ES-I3 (cell line): ENCODE results near the gene CCNB1IP1.
"Not testable (repeated sequence)": the region's sequence is repeated elsewhere in the genome, so short reads cannot be mapped to it uniquely, and the experiment has no call there.

Experiments used
- H3K36me3 ChIP-seq: 2 replicates; pipeline ENCODE4 v1.6.1; 2013; ENCODE audit warnings: mild to moderate bottlenecking, low read length, control low read depth, moderate library complexity; ENCODE audit not compliant: insufficient read depth
- H3K4me1 ChIP-seq: 2 replicates; pipeline ENCODE4 v1.6.1; 2013; ENCODE audit warnings: mild to moderate bottlenecking, control low read depth, low read length; ENCODE audit not compliant: insufficient read depth
- H3K9ac ChIP-seq: 2 replicates; pipeline ENCODE4 v1.6.1; 2013; ENCODE audit warnings: low read depth, mild to moderate bottlenecking, low read length, moderate library complexity
- H3K9me3 ChIP-seq: 2 replicates; pipeline ENCODE4 v1.6.1; 2013; ENCODE audit warnings: mild to moderate bottlenecking, low read length, moderate library complexity; ENCODE audit not compliant: control insufficient read depth, insufficient read depth

The CCNB1IP1 gene, protein sequence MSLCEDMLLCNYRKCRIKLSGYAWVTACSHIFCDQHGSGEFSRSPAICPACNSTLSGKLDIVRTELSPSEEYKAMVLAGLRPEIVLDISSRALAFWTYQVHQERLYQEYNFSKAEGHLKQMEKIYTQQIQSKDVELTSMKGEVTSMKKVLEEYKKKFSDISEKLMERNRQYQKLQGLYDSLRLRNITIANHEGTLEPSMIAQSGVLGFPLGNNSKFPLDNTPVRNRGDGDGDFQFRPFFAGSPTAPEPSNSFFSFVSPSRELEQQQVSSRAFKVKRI

DNA sequence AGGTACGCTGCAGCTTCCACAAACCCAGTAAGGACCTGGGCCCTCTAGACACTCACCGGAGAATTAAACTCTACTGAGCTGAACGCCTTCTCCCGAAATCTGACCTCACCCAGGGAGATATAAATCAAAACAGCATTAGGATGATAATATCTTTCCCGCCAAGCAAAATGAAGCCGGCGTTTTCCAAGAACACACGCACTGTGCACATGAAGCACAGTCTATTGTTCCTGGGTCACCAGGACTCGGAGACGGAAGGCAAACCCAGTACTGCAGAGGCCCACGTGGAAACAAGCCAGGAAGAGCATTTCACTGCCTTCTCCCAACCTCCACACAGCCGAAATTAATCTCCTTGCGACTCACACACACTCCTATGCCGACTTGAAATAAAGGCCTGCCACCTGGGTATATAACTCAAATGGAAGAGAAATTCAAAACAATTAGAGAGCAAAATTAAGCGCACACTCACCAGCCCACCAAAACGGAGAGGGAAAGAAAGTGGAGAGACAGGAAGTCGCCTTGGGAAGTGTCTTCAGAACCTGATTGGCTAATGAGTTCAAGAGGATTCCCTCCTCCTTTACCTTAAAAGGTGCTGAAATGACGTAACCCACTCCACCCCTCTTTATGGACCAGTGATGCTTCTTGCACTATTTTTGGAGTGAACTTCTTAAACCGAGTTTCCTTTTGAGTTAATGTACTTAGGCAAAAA lies at the start of gene CCNB1IP1:
CCNB1IP1 (minus strand) TSS at position 492 of the 706 bp plus-strand sequence. CDS start 16,756 bp downstream, outside the sequence.
- Histone ChIP-seq H3K9ac (peak within 1 kb of the TSS; percentile 99), H3K9me3 (no peaks in the 10 kb centered on the region)

DNA sequence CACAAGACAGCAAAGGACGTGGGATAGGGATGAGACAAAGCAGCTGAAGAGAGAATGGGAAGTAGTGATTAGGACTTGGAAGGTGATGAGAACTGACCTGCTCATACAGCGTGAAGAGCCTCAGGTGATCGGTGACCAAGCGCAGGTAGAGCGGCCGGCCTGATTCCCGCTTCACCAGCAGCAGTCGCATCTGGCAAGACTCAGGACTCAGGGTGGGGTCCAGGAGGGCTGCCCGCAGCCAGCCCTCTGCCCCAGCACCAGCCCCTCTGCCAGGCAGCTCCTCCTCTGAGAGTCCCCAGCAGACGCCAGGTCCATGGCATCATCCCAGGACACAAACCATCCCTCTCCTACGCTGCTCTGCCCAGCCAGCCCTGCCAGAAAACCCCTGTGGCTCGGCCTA lies 49.4 kb upstream of the CCNB1IP1 start:
- no peaks in the 10 kb centered on the region for H3K4me1 ChIP-seq
- peaks cover 19% of the 10 kb centered on the region for H3K36me3 ChIP-seq
- H3K9ac ChIP-seq = no peak overlapping the region
- no peaks in the 10 kb centered on the region for H3K9me3 ChIP-seq

More for the DNA sequence above, at the start of gene CCNB1IP1:
- H3K36me3 ChIP-seq = peaks cover 6% of the 10 kb centered on the region; the same call in 1 of the 2 replicates
- H3K4me1 ChIP-seq = peaks cover 6% of the 10 kb centered on the region

DNA sequence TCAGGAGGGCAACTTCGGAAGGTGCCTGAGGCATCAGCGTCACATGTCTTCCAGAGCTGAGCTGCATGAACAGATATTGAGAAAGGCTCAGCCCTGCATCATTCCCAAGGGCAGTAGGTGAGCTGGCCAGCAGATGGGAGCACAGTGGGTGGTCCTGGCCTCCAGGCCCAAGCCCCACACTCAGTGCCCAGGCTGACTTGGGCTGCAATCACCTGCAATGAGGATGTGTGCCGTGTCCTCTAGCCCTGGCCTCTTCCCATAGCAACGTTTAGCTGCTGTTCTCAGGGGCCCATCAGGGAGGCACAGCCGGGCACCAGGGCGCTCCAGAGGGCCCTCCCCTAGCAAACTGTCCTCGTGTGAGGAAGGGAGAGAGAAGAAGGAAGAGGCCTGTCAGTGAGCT lies 48.3 kb upstream of the CCNB1IP1 start:
- Histone ChIP-seq H3K9ac (no peak overlapping the region), H3K36me3 (peaks cover 19% of the 10 kb centered on the region), H3K4me1 (no peaks in the 10 kb centered on the region), H3K9me3 (no peaks in the 10 kb centered on the region)

DNA sequence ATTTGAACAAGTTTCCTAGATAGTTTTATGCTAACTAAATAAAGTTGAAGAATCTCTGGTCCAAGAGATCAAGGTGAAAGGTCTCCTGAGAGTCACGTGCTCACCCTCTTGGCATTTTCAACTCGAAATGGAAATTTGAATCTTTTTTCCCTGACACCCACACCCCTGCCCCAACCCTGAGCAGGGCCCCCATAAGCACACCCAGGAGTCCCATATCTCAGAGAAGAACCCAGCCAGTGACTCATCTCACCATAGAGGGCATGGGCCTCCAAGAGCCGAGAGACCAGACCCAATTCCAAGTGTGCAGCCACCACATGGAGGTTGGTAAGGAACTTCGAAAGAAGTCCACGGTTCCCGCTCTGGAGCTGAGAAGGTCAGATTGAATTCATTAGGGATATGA lies 47.6 kb upstream of the CCNB1IP1 start:
- no peaks in the 10 kb centered on the region for H3K4me1 ChIP-seq
- no peak overlapping the region for H3K9ac ChIP-seq
- peaks cover 14% of the 10 kb centered on the region for H3K36me3 ChIP-seq
- no peaks in the 10 kb centered on the region for H3K9me3 ChIP-seq

DNA sequence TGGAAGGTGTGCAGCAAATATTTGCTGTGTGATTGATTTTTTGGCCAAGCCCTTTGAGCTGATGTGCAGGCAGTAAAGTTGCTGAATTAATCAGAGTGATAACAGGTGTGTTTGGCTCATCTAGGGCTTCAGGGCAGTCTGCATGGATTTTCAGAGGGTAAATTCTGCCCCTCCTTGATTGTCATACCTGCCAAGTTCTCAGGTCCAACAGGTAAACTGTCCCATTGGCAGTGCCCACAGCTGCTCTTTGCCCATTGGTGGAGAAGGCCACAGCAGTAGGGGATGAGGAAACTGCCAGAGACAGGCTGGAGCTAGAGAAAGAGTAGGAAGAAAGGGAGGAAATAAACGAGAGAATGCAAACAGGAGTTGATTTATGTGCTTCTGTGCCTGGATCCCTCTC lies 46.7 kb upstream of the CCNB1IP1 start:
- Histone ChIP-seq H3K9me3 (no peaks in the 10 kb centered on the region), H3K9ac (no peak overlapping the region), H3K36me3 (peaks cover 14% of the 10 kb centered on the region), H3K4me1 (no peaks in the 10 kb centered on the region)

DNA sequence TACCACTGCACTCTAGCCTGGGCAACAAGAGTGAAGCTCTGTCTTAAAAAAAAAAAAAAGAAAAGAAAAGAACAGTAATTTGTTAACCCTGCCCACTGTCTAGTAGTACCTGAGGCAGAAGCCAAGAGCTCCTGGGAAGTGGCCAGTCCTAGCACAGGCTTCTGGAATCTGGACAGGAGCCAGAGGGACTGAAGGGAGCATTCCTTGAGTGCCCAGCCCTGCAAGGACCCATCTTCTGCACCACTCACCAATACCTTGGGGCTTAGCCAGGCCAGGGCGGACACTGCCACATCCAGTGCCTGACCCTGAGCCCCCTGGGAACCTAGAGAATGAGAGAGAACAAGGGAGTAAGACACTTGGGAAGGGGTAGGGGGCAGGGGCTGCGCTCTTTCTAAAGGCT lies 44.1 kb upstream of the CCNB1IP1 start:
- H3K4me1 ChIP-seq = no peaks in the 10 kb centered on the region
- no peaks in the 10 kb centered on the region for H3K9me3 ChIP-seq
- H3K36me3 ChIP-seq = peaks cover 16% of the 10 kb centered on the region
- no peak overlapping the region for H3K9ac ChIP-seq

DNA sequence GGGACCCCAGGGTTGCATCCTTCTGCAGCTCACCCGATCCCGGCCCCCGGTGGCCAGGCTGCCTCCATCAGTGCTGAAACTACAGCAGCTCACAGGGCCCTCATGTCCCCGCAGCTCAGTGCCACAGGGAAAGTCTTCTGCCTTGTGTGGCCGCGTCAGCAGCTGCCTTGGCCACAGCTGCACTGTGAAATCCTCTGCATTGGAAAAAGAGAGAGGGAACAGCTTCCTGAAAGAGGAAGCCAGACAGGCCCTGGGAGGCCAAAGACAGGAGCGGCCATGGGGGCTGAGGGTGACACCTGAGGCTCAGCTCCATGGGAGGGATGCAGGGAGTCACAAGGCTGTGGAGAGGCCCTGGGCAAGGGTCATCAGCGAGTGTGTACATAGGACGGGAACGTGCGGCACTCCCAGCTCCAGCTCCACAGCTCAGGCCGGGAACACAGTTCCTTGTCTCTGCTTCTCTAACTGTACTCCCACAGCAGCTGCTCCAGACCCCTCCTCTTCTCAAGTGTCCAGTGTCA lies 43.1 kb upstream of the CCNB1IP1 start:
- peaks cover 16% of the 10 kb centered on the region for H3K36me3 ChIP-seq
- H3K9ac ChIP-seq = no peak overlapping the region

DNA sequence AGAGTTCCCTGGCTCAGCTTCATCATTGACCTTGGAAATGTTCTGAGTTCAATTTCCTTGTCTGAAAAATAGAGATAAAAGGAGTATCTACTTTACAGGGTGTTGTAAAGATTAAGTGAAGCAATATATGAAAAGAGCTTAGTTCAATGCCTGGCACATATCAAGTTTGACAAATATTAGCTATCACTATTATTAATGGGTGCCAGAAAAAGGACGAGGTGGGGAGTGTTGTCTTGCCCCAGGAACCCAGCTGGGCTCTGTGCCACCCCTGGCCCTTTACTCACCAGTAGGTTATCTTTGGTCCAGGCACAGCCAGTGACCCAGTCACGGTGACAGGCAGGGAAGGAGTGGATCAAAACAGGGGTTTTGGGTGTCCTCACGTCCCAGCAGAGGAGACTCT lies 42.4 kb upstream of the CCNB1IP1 start:
- no peaks in the 10 kb centered on the region for H3K9me3 ChIP-seq
- no peaks in the 10 kb centered on the region for H3K4me1 ChIP-seq
- H3K36me3 ChIP-seq = peaks cover 16% of the 10 kb centered on the region
- no peak overlapping the region for H3K9ac ChIP-seq

More for the DNA sequence above, 43.1 kb upstream of the CCNB1IP1 start:
- Histone ChIP-seq H3K4me1 (no peaks in the 10 kb centered on the region), H3K9me3 (no peaks in the 10 kb centered on the region)

DNA sequence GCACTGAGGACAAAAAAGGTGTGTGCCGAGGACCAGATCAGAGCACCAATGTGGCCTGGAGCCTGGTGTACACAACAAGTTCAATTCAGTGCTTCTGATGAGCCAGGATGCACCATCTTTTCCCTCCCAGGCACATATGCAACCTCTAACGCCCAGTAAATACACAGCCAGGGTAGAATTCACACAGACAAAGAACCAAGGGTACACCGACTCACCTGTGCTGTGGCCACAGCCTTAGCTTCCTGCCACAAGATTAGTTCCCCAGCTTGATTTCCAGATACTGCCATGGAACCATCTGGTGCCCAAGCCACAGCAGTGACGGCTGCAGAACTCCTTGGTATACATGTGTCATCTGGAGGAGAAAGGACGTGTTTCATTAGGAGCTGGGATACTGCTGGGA lies 39.7 kb upstream of the CCNB1IP1 start:
- H3K9ac ChIP-seq = no peak overlapping the region
- H3K4me1 ChIP-seq = no peaks in the 10 kb centered on the region
- no peaks in the 10 kb centered on the region for H3K9me3 ChIP-seq
- peaks cover 6% of the 10 kb centered on the region for H3K36me3 ChIP-seq

DNA sequence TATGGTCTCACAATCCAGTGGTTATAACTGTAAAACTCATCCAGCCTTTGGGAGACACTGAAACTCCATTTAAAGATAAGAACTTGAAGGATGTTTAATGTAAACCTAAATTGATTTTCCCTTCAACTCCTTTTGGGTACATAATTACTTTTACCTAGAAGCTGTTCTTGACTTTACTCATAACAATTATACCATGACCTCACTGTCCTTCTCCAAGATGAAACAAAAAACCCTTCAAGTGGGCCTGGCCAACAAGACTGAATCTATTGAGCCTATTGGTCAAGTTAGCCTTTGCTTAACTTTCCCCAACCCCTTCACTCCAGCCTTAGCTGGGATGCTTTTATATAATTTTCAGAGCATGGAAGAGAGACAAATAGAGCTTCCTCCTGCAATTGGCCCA lies 32.8 kb upstream of the CCNB1IP1 start:
- H3K9me3 ChIP-seq = no peaks in the 10 kb centered on the region
- no peaks in the 10 kb centered on the region for H3K4me1 ChIP-seq
- H3K9ac ChIP-seq = no peak overlapping the region
- no peaks in the 10 kb centered on the region; the same call in 1 of the 2 replicates for H3K36me3 ChIP-seq

DNA sequence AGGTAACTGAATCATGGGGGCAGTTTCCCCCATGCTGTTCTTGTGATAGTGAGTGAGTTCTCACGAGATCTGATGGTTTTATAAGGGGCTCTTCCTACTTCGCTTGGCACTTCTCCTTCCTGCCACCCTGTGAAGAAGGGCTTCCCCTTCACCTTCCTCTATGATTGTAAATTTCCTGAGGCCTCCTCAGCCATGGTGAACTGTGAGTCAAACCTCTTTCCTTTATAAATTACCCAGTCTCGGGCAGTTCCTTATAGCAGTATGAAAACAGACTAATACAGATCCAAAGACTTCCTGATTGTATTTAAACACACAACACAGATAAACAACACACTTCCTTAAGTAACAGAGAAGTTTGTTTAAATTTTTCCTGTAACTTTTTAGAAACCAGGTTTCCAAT lies 25.4 kb upstream of the CCNB1IP1 start:
- not testable (repeated sequence) for H3K9ac ChIP-seq, H3K4me1 ChIP-seq, H3K9me3 ChIP-seq
- peaks cover 26% of the 10 kb centered on the region for H3K36me3 ChIP-seq

DNA sequence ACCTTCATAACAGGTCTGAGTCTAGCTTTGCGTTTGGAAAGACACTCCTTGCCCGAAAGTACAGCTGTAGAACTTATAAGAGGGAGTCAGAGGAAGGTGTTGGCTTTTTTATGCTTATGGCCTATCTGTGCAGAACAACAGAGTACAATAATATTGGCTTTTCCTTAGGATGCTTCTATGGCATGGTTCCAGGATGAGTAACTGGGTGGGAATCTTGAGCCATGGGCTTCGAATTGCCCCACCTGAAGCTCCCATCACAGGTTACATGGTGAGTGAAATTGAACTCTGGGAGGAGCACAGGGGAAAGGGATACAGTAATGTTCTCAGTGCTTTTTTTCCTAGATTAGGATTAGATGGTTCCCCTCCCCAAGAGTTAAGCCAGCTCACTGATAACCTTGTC lies 23.3 kb upstream of the CCNB1IP1 start:
- Histone ChIP-seq H3K9me3 (no peaks in the 10 kb centered on the region), H3K36me3 (peaks cover 34% of the 10 kb centered on the region), H3K9ac (no peak overlapping the region), H3K4me1 (no peaks in the 10 kb centered on the region)

DNA sequence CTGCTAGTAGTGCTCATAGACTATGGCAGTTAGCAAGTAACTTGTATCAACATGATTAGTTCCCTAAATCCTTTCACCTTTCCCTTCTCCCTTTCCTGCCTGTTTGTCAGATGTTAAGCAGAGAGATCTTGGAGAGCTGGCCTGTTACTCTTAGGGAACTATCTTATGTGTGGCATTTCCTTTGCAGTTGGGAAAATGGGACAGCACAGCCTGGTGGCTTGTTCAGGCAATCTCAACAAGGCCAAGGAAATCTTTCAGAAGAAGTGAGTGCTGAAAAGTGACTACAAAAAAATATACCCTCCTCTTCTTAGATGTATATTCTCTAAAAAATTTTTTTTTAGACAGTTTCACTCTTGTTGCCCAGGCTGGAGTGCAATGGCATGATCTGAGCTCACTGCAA lies 17.8 kb upstream of the CCNB1IP1 start:
- Histone ChIP-seq H3K4me1 (no peaks in the 10 kb centered on the region), H3K36me3 (peaks cover 16% of the 10 kb centered on the region), H3K9ac (no peak overlapping the region), H3K9me3 (no peaks in the 10 kb centered on the region)

DNA sequence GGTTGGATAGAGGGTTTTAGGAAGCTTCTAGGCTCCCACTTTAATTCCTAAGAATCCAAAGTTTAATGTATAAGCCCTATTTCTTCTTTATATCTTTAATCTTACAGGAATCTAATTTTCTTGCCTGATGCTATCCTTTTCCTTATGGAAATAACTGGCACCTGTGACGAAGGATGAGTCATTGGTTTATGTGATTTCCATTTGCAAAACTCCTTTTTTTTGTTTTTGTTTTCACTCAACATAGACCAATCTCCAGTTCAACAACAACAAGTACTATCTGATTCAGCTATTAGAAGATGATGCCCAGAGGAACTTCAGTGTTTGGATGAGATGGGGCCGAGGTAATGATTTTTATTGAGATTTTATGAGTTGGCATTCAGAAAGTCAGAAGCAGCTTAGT lies 17.2 kb upstream of the CCNB1IP1 start:
- H3K4me1 ChIP-seq = no peaks in the 10 kb centered on the region
- H3K9ac ChIP-seq = no peak overlapping the region
- H3K9me3 ChIP-seq = no peaks in the 10 kb centered on the region
- peaks cover 16% of the 10 kb centered on the region for H3K36me3 ChIP-seq

DNA sequence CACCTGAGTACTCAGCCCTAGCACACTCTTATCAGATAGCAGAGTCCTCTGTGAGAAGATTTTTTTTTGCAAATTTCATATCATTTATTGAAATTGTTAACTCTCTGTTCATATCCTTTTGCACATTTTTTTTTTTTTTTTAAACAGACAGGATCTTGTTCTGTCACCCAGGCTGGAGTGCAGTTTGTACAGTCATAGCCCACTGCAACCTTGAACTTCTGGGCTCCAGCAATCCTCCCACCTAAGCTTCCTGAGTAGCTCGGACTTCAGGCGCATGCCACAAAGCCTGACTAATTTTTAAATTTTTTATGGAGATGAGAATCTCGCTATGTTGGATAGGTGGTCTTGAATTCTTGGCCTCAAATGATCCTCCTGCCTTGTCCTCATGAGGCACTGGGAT lies 14.7 kb upstream of the CCNB1IP1 start:
- peaks cover 17% of the 10 kb centered on the region for H3K36me3 ChIP-seq
- H3K9ac ChIP-seq = no peak overlapping the region
- H3K4me1 ChIP-seq = no peaks in the 10 kb centered on the region
- H3K9me3 ChIP-seq = no peaks in the 10 kb centered on the region
